Muscle layer of colon (tissue), 2 donors: Measurements from ENCODE around the gene CHIT1.

Experiments
- H3K27ac ChIP-seq: one replicate; pipeline ENCODE4 v1.7.0; 2013; ENCODE audit warnings: low read depth, mild to moderate bottlenecking, low read length, moderate library complexity
- H3K27me3 ChIP-seq, 2 donors: one replicate each; pipeline ENCODE4 v1.7.0; 2013; ENCODE audit warnings: low read length in 2 of 2, mild to moderate bottlenecking in 2 of 2; ENCODE audit not compliant: insufficient read depth in 2 of 2, control insufficient read depth in 1 of 2
- H3K36me3 ChIP-seq: one replicate; pipeline ENCODE4 v1.7.0; 2013; ENCODE audit warnings: mild to moderate bottlenecking, low read length; ENCODE audit not compliant: insufficient read depth
- H3K4me1 ChIP-seq: one replicate; pipeline ENCODE4 v1.7.0; 2013; ENCODE audit warnings: mild to moderate bottlenecking, low read length; ENCODE audit not compliant: insufficient read depth
- H3K4me3 ChIP-seq, 2 donors: one replicate each; pipeline ENCODE4 v1.7.0; 2013; ENCODE audit warnings: low read length in 2 of 2, low read depth in 1 of 2, mild to moderate bottlenecking in 1 of 2, moderate library complexity in 1 of 2
- H3K9ac ChIP-seq: one replicate; pipeline ENCODE4 v1.7.0; 2013; ENCODE audit warnings: low read length
- H3K9me3 ChIP-seq: one replicate; pipeline ENCODE4 v1.7.0; 2013; ENCODE audit warnings: mild to moderate bottlenecking, low read length
- donor health status: abdominal sarcoma.
- donor health status: Adenocarcinoma of cecum.

CHIT1 gene

GRCh38 chr1:203199816-203200571 lies 29.5 kb downstream of the CHIT1 start:
- Histone ChIP-seq H3K4me3 (no peak overlapping the region), H3K9ac (no peak overlapping the region), H3K27ac (no peak overlapping the region), H3K9me3 (no peaks in the 10 kb centered on the region), H3K36me3 (no peaks in the 10 kb centered on the region), H3K27me3 (no peaks in the 10 kb centered on the region), H3K4me1 (peaks cover 10% of the 10 kb centered on the region)

DNA sequence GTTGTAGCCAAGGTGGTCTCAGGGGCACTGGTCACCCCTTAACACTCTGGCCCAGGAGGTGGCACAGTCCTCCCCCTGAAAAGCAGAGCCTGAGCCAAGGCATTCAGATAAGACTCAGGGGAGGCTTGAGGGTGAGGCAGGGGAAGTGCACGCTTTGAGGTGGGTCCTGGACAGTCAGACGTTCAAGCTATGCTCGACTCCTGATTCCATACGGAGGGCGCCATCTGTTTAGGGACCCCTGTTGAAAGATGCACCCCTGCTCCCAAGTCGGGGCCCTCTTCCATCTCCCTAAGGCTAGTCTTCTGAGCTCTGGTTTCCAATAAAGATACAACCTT lies 30.0 kb downstream of the CHIT1 start:
- Histone ChIP-seq H3K4me1 (peaks cover 10% of the 10 kb centered on the region), H3K36me3 (no peaks in the 10 kb centered on the region), H3K9ac (no peak overlapping the region), H3K27ac (no peak overlapping the region), H3K4me3 (no peak overlapping the region), H3K9me3 (no peaks in the 10 kb centered on the region), H3K27me3 (no peaks in the 10 kb centered on the region)

DNA sequence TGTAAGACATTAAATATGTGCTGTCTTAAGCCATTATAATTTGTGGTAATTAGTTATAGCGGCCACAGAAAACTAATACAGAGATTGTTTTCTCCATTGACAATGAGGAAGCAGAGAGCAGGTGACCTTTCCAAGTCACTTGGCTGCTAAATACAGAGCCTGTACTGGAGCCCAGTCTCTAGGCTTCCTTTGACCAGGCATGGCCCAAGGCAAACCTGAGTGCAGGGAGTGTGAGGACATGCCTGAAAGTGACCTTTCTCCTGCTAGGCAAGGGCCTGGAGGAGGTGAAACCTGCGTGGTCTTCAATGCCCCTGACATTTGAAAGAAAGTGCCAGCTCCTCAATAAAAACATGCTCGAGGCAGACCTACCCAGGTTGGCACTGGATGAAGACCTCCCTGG lies 30.5 kb downstream of the CHIT1 start:
- Histone ChIP-seq H3K27ac (no peak overlapping the region), H3K9ac (no peak overlapping the region), H3K36me3 (no peaks in the 10 kb centered on the region), H3K27me3 (no peaks in the 10 kb centered on the region), H3K4me3 (no peak overlapping the region), H3K9me3 (no peaks in the 10 kb centered on the region), H3K4me1 (peaks cover 10% of the 10 kb centered on the region)

DNA sequence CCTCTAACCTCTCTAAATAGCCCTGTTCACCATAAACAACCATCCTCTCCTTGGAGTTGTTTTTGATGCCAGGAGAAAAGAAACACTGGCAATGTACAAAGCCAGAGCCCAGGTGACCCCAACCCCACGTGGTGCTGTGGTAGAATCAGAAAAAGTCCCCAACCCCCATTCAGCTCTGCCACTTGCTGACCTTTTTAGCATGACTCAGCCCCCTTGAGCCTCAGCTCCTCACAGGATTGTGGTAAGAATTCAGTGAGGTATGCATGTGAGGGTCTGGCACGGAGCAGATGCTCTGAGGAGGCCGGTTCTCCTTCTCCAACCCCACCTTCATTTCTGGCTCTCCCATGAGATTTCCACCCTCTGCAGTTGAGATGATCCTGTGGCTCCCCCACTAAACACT lies 31.8 kb downstream of the CHIT1 start:
- Histone ChIP-seq H3K4me1 (peaks cover 10% of the 10 kb centered on the region), H3K9ac (no peak overlapping the region), H3K9me3 (no peaks in the 10 kb centered on the region), H3K27ac (no peak overlapping the region), H3K4me3 (no peak overlapping the region), H3K27me3 (no peaks in the 10 kb centered on the region), H3K36me3 (no peaks in the 10 kb centered on the region)

GRCh38 chr1:203196371-203196770 lies 33.1 kb downstream of the CHIT1 start:
- Histone ChIP-seq H3K36me3 (no peaks in the 10 kb centered on the region), H3K9ac (no peak overlapping the region), H3K9me3 (no peaks in the 10 kb centered on the region), H3K27ac (no peak overlapping the region), H3K4me1 (peaks cover 10% of the 10 kb centered on the region), H3K27me3 (no peaks in the 10 kb centered on the region), H3K4me3 (no peak overlapping the region)

DNA sequence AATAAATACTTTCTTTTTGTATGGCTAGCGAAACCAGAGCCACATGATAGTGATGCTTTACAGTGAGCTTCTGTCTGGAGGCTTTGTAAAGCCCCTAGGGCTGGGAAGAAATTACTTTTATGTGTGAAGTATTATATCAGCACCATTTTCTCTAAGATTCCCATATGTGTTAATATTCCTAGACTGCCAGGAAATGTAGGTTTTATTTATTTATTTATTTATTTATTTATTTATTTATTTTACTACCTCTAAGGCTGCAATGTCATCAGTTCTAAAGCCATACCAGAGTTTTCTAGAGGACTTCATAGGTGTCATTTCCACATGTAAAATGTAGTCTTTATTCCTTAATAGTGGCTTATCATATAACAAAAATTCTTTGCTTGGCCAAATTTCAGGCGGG lies 38.5 kb downstream of the CHIT1 start:
- no peaks in the 10 kb centered on the region for H3K27me3 ChIP-seq
- H3K36me3 ChIP-seq = no peaks in the 10 kb centered on the region
- H3K4me3 ChIP-seq = no peak overlapping the region
- no peak overlapping the region for H3K27ac ChIP-seq
- H3K4me1 ChIP-seq = peaks cover 6% of the 10 kb centered on the region
- no peak overlapping the region for H3K9ac ChIP-seq
- no peaks in the 10 kb centered on the region for H3K9me3 ChIP-seq

- no peak overlapping the region for H3K9ac ChIP-seq
- no peak overlapping the region for H3K4me3 ChIP-seq
- H3K27ac ChIP-seq = no peak overlapping the region
- peaks cover 6% of the 10 kb centered on the region for H3K4me1 ChIP-seq
- no peaks in the 10 kb centered on the region for H3K36me3 ChIP-seq
- no peaks in the 10 kb centered on the region for H3K9me3 ChIP-seq
- H3K27me3 ChIP-seq = no peaks in the 10 kb centered on the region
These were observed 39.5 kb downstream of the CHIT1 start for GRCh38 chr1:203189951-203190352.

GRCh38 chr1:203188686-203189232 lies 40.7 kb downstream of the CHIT1 start:
- no peaks in the 10 kb centered on the region for H3K27me3 ChIP-seq
- H3K27ac ChIP-seq = no peak overlapping the region
- H3K4me1 ChIP-seq = peaks cover 6% of the 10 kb centered on the region

GRCh38 chr1:203187689-203188264 lies 41.7 kb downstream of the CHIT1 start:
- no peaks in the 10 kb centered on the region for H3K36me3 ChIP-seq
- H3K4me3 ChIP-seq = no peak overlapping the region
- no peak overlapping the region for H3K9ac ChIP-seq
- peaks cover 6% of the 10 kb centered on the region for H3K4me1 ChIP-seq
- no peaks in the 10 kb centered on the region for H3K9me3 ChIP-seq
- H3K27me3 ChIP-seq = no peaks in the 10 kb centered on the region
- H3K27ac ChIP-seq = no peak overlapping the region

More at GRCh38 chr1:203188686-203189232, 40.7 kb downstream of the CHIT1 start:
- H3K4me3 ChIP-seq = no peak overlapping the region
- H3K36me3 ChIP-seq = no peaks in the 10 kb centered on the region
- no peak overlapping the region for H3K9ac ChIP-seq
- no peaks in the 10 kb centered on the region for H3K9me3 ChIP-seq

DNA sequence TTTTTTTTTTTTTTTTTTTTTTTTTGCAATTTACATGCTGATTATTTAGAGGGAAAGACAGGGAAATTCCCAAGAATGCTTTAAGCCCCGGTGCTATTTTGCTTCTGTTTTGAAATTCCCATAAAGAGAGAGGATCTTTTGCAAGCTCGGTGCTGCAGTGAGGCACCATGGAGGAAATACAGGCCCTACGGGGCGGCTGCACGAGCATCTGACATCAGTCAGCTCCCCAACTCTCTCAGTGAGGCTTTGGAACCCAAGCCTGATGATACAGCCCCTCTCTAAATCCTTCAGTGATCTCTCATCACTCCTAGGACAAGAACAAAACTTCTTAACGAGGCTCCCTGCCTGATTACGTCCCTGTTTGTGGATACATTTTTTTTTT lies 42.2 kb downstream of the CHIT1 start:
- H3K36me3 ChIP-seq = no peaks in the 10 kb centered on the region
- H3K9ac ChIP-seq = no peak overlapping the region
- H3K4me1 ChIP-seq = peaks cover 6% of the 10 kb centered on the region
- H3K27ac ChIP-seq = no peak overlapping the region
- no peaks in the 10 kb centered on the region for H3K27me3 ChIP-seq
- H3K9me3 ChIP-seq = no peaks in the 10 kb centered on the region
- H3K4me3 ChIP-seq = no peak overlapping the region

- H3K4me3 ChIP-seq = no peak within 1 kb of the TSS
- H3K9ac ChIP-seq = no peak within 1 kb of the TSS
- H3K27ac ChIP-seq = no peak within 1 kb of the TSS
- H3K36me3 ChIP-seq = no peaks in the 10 kb centered on the region
- H3K4me1 ChIP-seq = peaks cover 6% of the 10 kb centered on the region
- no peaks in the 10 kb centered on the region for H3K27me3 ChIP-seq
- H3K9me3 ChIP-seq = no peaks in the 10 kb centered on the region
These were observed 42.8 kb downstream of the CHIT1 start, which contains the start of gene CHI3L1 for GRCh38 chr1:203186446-203187303. TSS of gene CHI3L1 (minus strand) at chr1:203186704. CDS start at chr1:203186623, 81 bp downstream.
